C4-2B (cell line): ENCODE data around the gene GPR160.

ENCODE experiments used
- H3K27ac ChIP-seq: fragments of 450-650 bp; 2 replicates; pipeline ENCODE4 v1.5.1; 2017
- ZFX ChIP-seq: fragments of 450-650 bp; IDR thresholded peaks from 2 replicates; pipeline ENCODE4 v1.6.1; 2017
- TF ChIP-seq, protein P1 (sequence below): fragments of 450-650 bp; conservative IDR thresholded peaks from 2 replicates; pipeline ENCODE4 v1.5.1; 2017; ENCODE audit warnings: mild to moderate bottlenecking

The GPR160 gene

DNA sequence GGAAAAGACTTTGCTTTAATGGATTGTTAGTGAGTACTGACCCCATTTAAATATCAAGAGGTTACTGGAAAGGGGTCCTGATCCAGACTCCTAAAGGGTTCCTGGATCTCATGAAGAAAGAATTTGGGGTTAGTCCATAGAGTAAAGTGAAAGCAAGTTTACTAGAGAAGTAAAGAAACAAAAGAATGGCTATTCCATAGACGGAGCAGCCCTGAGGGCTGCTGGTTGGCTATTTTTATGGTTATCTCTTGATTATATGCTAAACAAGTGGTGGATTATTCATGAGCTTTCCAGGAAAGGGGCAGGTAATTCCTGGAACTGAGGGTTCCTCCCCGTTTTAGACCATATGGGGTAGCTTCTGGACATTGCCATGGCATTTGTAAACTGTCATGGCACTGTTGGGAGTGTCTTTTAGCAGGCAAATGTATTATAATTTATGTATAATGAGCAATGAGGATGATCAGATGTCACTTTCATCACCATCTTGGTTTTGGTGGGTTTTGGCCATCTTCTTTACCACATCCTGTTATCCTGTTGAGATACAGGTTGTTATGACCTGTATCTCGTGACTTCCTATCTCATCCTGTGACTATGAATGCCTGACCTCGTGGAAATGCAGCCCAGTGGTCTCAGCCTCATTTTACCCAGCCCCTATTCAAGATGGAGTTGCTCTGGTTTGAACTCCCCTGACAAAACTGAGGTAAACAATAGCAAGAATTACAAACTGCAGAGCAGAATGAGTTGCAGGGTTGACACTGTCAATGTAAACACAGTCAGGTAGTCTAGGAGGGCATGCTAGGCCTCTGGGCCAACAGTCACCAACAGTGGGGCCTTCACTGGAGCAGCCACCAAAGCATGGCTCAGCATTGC, 10.3 kb upstream of the GPR160 start:
- no peak for TF ChIP-seq ZFX
- TF ChIP-seq, protein P1, sequence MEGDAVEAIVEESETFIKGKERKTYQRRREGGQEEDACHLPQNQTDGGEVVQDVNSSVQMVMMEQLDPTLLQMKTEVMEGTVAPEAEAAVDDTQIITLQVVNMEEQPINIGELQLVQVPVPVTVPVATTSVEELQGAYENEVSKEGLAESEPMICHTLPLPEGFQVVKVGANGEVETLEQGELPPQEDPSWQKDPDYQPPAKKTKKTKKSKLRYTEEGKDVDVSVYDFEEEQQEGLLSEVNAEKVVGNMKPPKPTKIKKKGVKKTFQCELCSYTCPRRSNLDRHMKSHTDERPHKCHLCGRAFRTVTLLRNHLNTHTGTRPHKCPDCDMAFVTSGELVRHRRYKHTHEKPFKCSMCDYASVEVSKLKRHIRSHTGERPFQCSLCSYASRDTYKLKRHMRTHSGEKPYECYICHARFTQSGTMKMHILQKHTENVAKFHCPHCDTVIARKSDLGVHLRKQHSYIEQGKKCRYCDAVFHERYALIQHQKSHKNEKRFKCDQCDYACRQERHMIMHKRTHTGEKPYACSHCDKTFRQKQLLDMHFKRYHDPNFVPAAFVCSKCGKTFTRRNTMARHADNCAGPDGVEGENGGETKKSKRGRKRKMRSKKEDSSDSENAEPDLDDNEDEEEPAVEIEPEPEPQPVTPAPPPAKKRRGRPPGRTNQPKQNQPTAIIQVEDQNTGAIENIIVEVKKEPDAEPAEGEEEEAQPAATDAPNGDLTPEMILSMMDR, result no peak
- no peak overlapping the region for H3K27ac ChIP-seq

DNA sequence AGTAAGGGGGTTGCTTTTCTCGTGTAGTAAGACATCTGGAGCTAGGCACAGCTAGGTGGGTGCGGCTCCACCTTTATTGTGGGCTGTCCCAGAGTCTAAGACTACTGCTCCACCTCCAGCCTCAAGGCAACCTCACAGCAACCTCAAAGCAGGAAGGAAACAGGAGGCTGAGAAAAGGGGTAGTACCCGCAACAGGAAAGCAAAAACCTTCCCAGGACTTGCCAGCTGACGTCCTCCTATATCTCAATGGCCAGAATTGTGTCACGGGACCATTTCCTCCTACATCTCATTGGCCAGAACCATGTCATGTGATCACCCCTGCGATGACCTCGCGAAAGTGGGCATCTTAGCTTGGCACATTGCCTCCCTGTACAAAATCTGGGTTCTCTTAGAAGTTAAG, 4.3 kb upstream of the GPR160 start:
- no peak overlapping the region for H3K27ac ChIP-seq
- no peak for TF ChIP-seq ZFX
- TF ChIP-seq, protein P1, result no peak

DNA sequence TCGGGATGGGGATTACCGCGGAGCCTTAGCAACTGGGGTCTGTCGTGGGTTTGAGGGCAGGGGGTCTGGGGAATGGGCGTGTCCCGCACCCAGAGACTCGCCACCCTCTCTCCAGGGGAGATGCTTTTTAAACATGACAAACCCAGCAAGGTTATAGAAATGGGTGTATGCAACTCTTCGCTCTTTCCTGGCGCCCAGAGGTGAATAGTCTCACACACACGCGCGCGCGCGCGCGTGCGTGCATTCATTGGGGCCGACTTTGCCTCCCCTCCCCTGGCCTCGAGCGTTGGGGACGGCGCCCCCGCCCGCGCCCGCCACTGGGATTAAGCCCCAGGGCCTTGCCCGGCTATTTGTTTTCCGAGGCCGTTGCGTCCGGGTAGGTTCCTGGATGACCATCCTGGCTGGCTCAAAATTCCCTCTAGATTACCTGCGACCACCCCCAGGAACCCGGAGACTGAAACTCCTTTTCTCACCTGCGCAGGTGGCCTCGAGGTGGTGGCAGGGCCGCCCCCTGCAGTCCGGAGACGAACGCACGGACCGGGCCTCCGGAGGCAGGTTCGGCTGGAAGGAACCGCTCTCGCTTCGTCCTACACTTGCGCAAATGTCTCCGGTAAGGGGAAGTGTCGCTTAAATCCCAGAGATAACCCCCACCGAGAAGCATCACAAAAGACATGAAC, 777 bp downstream of the GPR160 start:
- no peak for TF ChIP-seq ZFX
- TF ChIP-seq, protein P1, result no peak
- H3K27ac ChIP-seq, result peak overlapping the region; percentile 49

DNA sequence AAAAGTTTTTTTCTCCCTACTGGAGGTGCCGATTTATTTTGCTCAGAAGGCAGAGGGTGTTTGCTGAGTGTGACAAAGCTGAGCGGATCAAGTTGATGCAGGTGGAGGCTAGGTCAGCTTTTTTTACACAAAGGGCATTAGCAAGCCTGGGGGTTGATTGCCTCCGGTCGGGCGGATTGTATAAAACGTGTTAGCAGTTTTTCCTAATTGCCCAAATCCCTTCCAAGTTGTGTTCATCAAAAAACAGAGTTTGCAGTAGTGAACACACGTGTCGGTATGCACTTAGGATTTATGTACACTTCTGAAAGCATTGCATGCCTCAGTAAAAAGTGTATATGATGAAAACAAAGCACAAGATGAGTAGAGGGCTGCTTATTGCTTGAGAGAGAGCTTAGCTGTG, 2.6 kb downstream of the GPR160 start:
- H3K27ac ChIP-seq, result no peak overlapping the region
- TF ChIP-seq, protein P1, result no peak
- TF ChIP-seq ZFX, result no peak

DNA sequence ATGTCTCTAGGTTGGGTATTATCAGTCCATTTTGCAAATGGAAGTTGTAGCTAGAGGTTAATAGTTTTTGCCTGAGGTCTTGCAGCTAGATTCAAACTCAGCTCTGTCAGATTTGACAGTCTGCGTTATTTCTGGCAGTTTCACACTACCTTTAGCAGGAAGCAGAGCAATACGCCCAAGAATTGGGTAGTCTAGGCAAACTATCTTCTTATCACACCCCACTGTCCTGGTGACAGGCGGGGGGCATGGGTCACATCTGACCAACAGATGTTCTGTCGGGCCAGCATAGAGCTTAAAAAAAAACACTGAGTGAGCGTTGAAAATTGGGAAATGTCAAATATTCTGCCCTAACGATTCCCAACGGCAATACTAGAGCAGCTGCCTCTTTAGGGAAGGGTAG, 5.7 kb downstream of the GPR160 start:
- TF ChIP-seq ZFX, result no peak
- TF ChIP-seq, protein P1, result no peak
- H3K27ac ChIP-seq, result no peak overlapping the region

DNA sequence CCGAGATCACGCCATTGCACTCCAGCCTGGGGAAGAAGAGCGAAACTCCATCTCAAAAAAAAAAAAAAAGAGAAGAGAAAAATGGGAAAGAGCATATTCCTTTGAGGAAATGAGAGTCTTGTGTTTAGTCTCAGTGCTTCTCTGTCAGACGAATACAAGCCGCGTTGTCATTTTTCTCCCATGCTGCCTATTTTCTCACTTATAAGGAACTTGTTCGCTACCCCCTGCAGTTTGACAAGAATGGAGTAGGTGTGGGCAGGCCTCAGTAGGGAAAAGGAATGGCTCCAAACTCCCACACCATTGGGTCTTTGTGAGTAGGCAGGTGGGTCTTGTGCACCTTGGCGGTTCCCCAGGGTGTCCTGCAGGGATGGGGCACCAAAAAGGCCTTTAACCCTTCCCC, 6.5 kb downstream of the GPR160 start:
- H3K27ac ChIP-seq, result peak overlapping the region; percentile 96; the same call in 1 of the 2 replicates
- TF ChIP-seq ZFX, result no peak
- TF ChIP-seq, protein P1, result no peak

DNA sequence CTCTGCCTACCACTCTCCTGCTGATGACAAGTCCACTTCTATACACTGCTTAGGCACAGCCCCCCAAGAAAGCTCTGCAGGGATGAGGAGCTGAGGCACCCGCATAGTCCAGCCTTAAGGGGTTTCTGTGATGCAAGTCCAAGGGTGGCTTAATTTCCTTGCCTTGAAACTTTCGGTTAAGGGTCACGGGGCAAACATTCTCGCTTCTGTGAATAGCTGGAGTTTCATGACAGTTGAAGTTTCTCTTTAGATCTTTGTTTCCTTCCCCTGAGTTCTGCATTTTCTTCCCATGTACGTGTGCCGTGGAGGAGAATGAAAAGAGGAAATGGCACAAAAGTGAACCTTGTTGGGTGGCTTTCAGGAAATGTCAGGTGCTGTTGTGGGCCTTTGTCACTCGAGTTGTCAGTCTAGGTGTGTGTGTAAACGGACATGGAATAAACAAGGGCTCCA, 7.0 kb downstream of the GPR160 start:
- peak overlapping the region; percentile 96 for H3K27ac ChIP-seq
- TF ChIP-seq ZFX, result no peak
- TF ChIP-seq, protein P1, result no peak
